SK-N-SH (cell line): ENCODE data around the gene ZNF503. TPM values are rescaled to one million over a fixed set of nuclear protein-coding genes. Genes with fewer than 3 reads are reported as not detected.

Experiments used
- CTCF ChIA-PET: fragments of 300-600, 350-600 bp; formaldehyde crosslinking; extraction: SDS; loops from one replicate; lab custom pipeline; 2021; lab: Yijun Ruan, JAX
- POLR2A ChIA-PET: fragments of 350-600 bp; sonication (Branson Sonifier 250); formaldehyde crosslinking; extraction: SDS; loops from one replicate; lab custom pipeline; 2020; ENCODE audit warnings: antibody characterized with exemption, inconsistent platforms; lab: Yijun Ruan, JAX
- DNase-seq: peaks from one replicate; pipeline ENCODE4 v3.0.0; 2012
- H2AFZ ChIP-seq: fragments of 200-600 bp; sonication (generic); 2 replicates; pipeline ENCODE4 v1.8.1; 2016; ENCODE audit warnings: antibody characterized with exemption, mild to moderate bottlenecking, low read depth
- H3F3A ChIP-seq: fragments of 200-600 bp; sonication (generic); replicated peaks from 2 replicates; pipeline ENCODE3; 2016; ENCODE audit warnings: antibody characterized with exemption, mild to moderate bottlenecking; ENCODE audit not compliant: insufficient read depth
- H3K27ac ChIP-seq, 2 experiments: fragments of 200-500 bp in 1 of 2; fragments of 200-600 bp in 1 of 2; sonication (Bioruptor generic) in 1 of 2; sonication (generic), shearing (Covaris generic) in 1 of 2; 2 replicates each; pipeline versions ENCODE4 v1.5.1 to v1.6.1; 2014 to 2016; ENCODE audit warnings: low read depth in 2 of 2, inconsistent platforms in 1 of 2, low read length in 1 of 2, mild to moderate bottlenecking in 1 of 2, mixed read lengths in 1 of 2
- H3K27me3 ChIP-seq: fragments of 200-600 bp; sonication (generic), shearing (Covaris generic); 2 replicates; pipeline ENCODE4 v1.6.1; 2016; ENCODE audit warnings: mixed run types; ENCODE audit not compliant: insufficient read depth
- H3K36me3 ChIP-seq, 2 experiments: fragments of 200-500 bp in 1 of 2; fragments of 200-600 bp in 1 of 2; sonication (Bioruptor generic) in 1 of 2; sonication (generic) in 1 of 2; replicated peaks in 1 of 2; 2 replicates each; pipeline versions ENCODE3 to v1.5.1; 2014 to 2016; ENCODE audit warnings: low read length in 1 of 2, mild to moderate bottlenecking in 1 of 2; ENCODE audit not compliant: insufficient read depth in 2 of 2, control insufficient read depth in 1 of 2
- H3K4me1 ChIP-seq, 2 experiments: fragments of 200-500 bp in 1 of 2; fragments of 200-600 bp in 1 of 2; sonication (Bioruptor generic) in 1 of 2; sonication (generic), shearing (Covaris generic) in 1 of 2; 2 replicates each; pipeline versions ENCODE4 v1.5.1 to v1.6.1; 2014 to 2016; ENCODE audit warnings: low read depth in 1 of 2, low read length in 1 of 2, mixed run types in 1 of 2; ENCODE audit not compliant: insufficient read depth in 2 of 2, control insufficient read depth in 1 of 2
- H3K4me2 ChIP-seq: fragments of 200-600 bp; sonication (generic), shearing (Covaris generic); 2 replicates; pipeline ENCODE4 v1.6.1; 2017; ENCODE audit warnings: mixed run types
- H3K4me3 ChIP-seq, 2 experiments: fragments of 200-500 bp in 1 of 2; fragments of 200-600 bp in 1 of 2; sonication (Bioruptor generic) in 1 of 2; sonication (generic), shearing (Covaris generic) in 1 of 2; 2 replicates each; pipeline versions ENCODE4 v1.5.1 to v1.8.1; 2014 to 2016; ENCODE audit warnings: low read depth in 2 of 2, inconsistent platforms in 1 of 2, low read length in 1 of 2, mild to moderate bottlenecking in 1 of 2, mixed read lengths in 1 of 2, moderate library complexity in 1 of 2
- H3K79me2 ChIP-seq: fragments of 200-600 bp; sonication (generic); 2 replicates; pipeline ENCODE4 v1.8.1; 2017; ENCODE audit warnings: mild to moderate bottlenecking; ENCODE audit not compliant: insufficient read depth
- H3K9ac ChIP-seq: fragments of 200-600 bp; sonication (generic); 2 replicates; pipeline ENCODE4 v1.6.1; 2017; ENCODE audit warnings: mixed run types
- H3K9me2 ChIP-seq: fragments of 200-600 bp; sonication (generic); 2 replicates; pipeline ENCODE4 v1.6.1; 2017; ENCODE audit warnings: mixed run types
- H3K9me3 ChIP-seq: fragments of 200-600 bp; sonication (generic); 2 replicates; pipeline ENCODE4 v1.6.1; 2017; ENCODE audit warnings: mixed run types, mild to moderate bottlenecking, moderate library complexity
- H4K20me1 ChIP-seq: fragments of 200-600 bp; sonication (generic); 2 replicates; pipeline ENCODE4 v1.6.1; 2017; ENCODE audit warnings: mild to moderate bottlenecking, mixed run types; ENCODE audit not compliant: insufficient read depth
- CHD2 ChIP-seq: fragments of 150-350 bp; IDR thresholded peaks from 2 replicates; pipeline ENCODE4 v1.6.1; 2018; ENCODE audit warnings: low read length; ENCODE audit not compliant: partially characterized antibody
- ELF1 ChIP-seq: IDR thresholded peaks from 2 replicates; pipeline ENCODE4 v1.4.0; 2012
- EZH2phosphoT487 ChIP-seq: fragments of 200-600 bp; sonication (generic); IDR thresholded peaks from 2 replicates; pipeline ENCODE4 v1.6.1; 2017; ENCODE audit warnings: low read depth, mixed run types, mild to moderate bottlenecking, antibody characterized with exemption, moderate library complexity, borderline replicate concordance
- FOXJ3 ChIP-seq: sonication (generic); formaldehyde crosslinking; IDR thresholded peaks from 2 replicates; pipeline ENCODE4 v1.5.1; 2020; ENCODE audit warnings: mild to moderate bottlenecking, missing genetic modification reagents
- GATA2 ChIP-seq: sonication (generic); formaldehyde crosslinking; IDR thresholded peaks from 2 replicates; pipeline ENCODE4 v1.5.0; 2020; ENCODE audit warnings: mild to moderate bottlenecking, missing genetic modification reagents
- IRF3 ChIP-seq: fragments of 150-350 bp; IDR thresholded peaks from 2 replicates; pipeline ENCODE4 v1.6.1; 2016; ENCODE audit warnings: mild to moderate bottlenecking, low read depth, low read length
- JUND ChIP-seq: IDR thresholded peaks from 2 replicates; pipeline ENCODE4 v1.4.0; 2012
- MAX ChIP-seq: IDR thresholded peaks from 2 replicates; pipeline ENCODE4 v1.4.0; 2012; ENCODE audit warnings: low read depth
- NFIC ChIP-seq: IDR thresholded peaks from 2 replicates; pipeline ENCODE4 v1.4.0; 2012; ENCODE audit warnings: borderline replicate concordance
- POLR2AphosphoS5 ChIP-seq: IDR thresholded peaks from 2 replicates; pipeline ENCODE4 v1.6.1; 2012; ENCODE audit warnings: low read depth, low read length
- RCOR1 ChIP-seq: fragments of 150-350 bp; IDR thresholded peaks from 2 replicates; pipeline ENCODE4 v1.6.1; 2017; ENCODE audit warnings: antibody characterized with exemption, low read length
- RXRA ChIP-seq: IDR thresholded peaks from 2 replicates; pipeline ENCODE4 v1.4.0; 2012; ENCODE audit warnings: low read depth, mild to moderate bottlenecking, borderline replicate concordance
- SMC3 ChIP-seq: IDR thresholded peaks from 2 replicates; pipeline ENCODE4 v1.6.1; 2012; ENCODE audit warnings: low read depth, low read length, improper control_type of control experiment
- USF1 ChIP-seq: IDR thresholded peaks from 2 replicates; pipeline ENCODE4 v1.4.0; 2012; ENCODE audit warnings: low read depth, borderline replicate concordance
- WGBS: methylation state at CpG from one replicate; pipeline ENCODE4 v1.1.6; 2017; ENCODE audit warnings: low lambda C conversion rate; 5-methylcytosine and 5-hydroxymethylcytosine counted together
- polyA plus RNA-seq, 3 experiments: library from polyadenylated mRNA; depleted of rRNA; stranded (reverse); fragments of >200 nt; gene quantifications; 2 replicates each; pipeline ENCODE4 v1.2.3, GENCODE V29; 2012
- TF ChIP-seq, protein P1 (sequence below): fragments of 200-600 bp; sonication (generic); IDR thresholded peaks from 2 replicates; pipeline ENCODE4 v1.6.1; 2017; ENCODE audit warnings: antibody characterized with exemption, mild to moderate bottlenecking, moderate library complexity
- TF ChIP-seq, protein P2 (sequence below): fragments of 150-350 bp; IDR thresholded peaks from 2 replicates; pipeline ENCODE4 v1.6.1; 2017; ENCODE audit warnings: antibody characterized with exemption, low read length, low read depth, borderline replicate concordance

Gene ZNF503
- polyA plus RNA-seq, 1 of the 3 experiments (the other 2 are of a cell fraction) = 5.9 TPM

GRCh38 chr10:75436896-75437295 is 35.3 kb upstream of the ZNF503 start (continued):
- TF ChIP-seq RXRA (no peak), JUND (no peak), IRF3 (no peak), USF1 (no peak), ELF1 (no peak), NFIC (no peak)
- TF ChIP-seq, all 33 proteins: peak for 0

DNA sequence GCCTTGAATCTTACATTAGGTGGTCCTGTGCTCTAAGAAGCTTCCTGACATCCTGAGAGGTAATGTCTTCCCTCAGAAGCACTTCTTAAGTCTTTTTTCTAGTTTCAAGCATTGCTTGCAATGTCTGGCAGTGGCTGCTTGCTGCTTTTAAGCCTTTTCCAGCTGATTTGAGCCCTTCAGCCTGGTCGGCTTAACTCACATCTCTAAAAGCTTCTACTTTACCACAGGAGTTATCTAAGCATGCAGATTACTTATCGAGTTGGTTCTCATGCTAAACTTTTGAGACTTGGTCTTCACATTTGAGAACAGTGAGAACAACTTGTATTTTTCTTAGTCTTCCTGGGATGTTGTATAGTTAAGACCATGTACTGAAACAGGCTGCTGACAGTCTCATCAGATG is 33.7 kb upstream of the ZNF503 start:
- no peaks in the 10 kb centered on the region for H3K9me3 ChIP-seq
- H3K79me2 ChIP-seq = no peaks in the 10 kb centered on the region
- no peak overlapping the region for H3K4me3 ChIP-seq
- H3K36me3 ChIP-seq = no peaks in the 10 kb centered on the region
- POLR2A ChIA-PET = no interaction called here
- no peaks in the 10 kb centered on the region for H4K20me1 ChIP-seq
- TF ChIP-seq, protein P1, sequence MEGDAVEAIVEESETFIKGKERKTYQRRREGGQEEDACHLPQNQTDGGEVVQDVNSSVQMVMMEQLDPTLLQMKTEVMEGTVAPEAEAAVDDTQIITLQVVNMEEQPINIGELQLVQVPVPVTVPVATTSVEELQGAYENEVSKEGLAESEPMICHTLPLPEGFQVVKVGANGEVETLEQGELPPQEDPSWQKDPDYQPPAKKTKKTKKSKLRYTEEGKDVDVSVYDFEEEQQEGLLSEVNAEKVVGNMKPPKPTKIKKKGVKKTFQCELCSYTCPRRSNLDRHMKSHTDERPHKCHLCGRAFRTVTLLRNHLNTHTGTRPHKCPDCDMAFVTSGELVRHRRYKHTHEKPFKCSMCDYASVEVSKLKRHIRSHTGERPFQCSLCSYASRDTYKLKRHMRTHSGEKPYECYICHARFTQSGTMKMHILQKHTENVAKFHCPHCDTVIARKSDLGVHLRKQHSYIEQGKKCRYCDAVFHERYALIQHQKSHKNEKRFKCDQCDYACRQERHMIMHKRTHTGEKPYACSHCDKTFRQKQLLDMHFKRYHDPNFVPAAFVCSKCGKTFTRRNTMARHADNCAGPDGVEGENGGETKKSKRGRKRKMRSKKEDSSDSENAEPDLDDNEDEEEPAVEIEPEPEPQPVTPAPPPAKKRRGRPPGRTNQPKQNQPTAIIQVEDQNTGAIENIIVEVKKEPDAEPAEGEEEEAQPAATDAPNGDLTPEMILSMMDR = no peak
- no peak for TF ChIP-seq JUND
- no peak for TF ChIP-seq MAX
- TF ChIP-seq FOXJ3 (CRISPR knock-in tag) = no peak
- no peak for TF ChIP-seq IRF3
- TF ChIP-seq USF1 = no peak
- no peak for TF ChIP-seq RCOR1
- TF ChIP-seq SMC3 = no peak
- TF ChIP-seq POLR2AphosphoS5 = no peak
- TF ChIP-seq, protein P2, sequence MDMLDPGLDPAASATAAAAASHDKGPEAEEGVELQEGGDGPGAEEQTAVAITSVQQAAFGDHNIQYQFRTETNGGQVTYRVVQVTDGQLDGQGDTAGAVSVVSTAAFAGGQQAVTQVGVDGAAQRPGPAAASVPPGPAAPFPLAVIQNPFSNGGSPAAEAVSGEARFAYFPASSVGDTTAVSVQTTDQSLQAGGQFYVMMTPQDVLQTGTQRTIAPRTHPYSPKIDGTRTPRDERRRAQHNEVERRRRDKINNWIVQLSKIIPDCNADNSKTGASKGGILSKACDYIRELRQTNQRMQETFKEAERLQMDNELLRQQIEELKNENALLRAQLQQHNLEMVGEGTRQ = no peak
- no peak for TF ChIP-seq GATA2
- TF ChIP-seq EZH2phosphoT487 = no peak
- TF ChIP-seq CHD2 = no peak
- no peak for TF ChIP-seq NFIC
- H3K27ac ChIP-seq = no peak overlapping the region
- H3K4me1 ChIP-seq = peaks cover 0 to 3% of the 10 kb centered on the region in 2 experiments; a peak in 1 of 4 replicates
- H3K9me2 ChIP-seq = no peaks in the 10 kb centered on the region
- CTCF ChIA-PET = interaction anchor here (0.6 to 0.8 kb wide), 2 partner anchors 12 to 14 kb away, joined by 3 read pairs; no protein-coding TSS in a partner anchor
- H3K4me2 ChIP-seq = no peak overlapping the region
- no peak for DNase-seq
- no peak overlapping the region for H3K9ac ChIP-seq
- H3F3A ChIP-seq = no peaks in the 10 kb centered on the region
- no peak overlapping the region for H2AFZ ChIP-seq
- H3K27me3 ChIP-seq = no peaks in the 10 kb centered on the region
- WGBS = 71% methylated on average over 2 of the region's 2 CpGs
